ENCODE results near the gene CERS6. TPM values are rescaled to one million over a fixed set of nuclear protein-coding genes. Genes with fewer than 3 reads are reported as not detected.
"Not testable (repeated sequence)": the region's sequence is repeated elsewhere in the genome, so short reads cannot be mapped to it uniquely, and the experiment has no call there.

Gene CERS6
- total RNA-seq, 2 experiments from 2014 or later, result 7.4 to 8.4 TPM

GRCh38 chr2:168744844-168745243, 288.8 kb downstream of the CERS6 start:
- Mint-ChIP-seq H3K36me3 (ENCODE audit: low read depth) (no peaks in the 10 kb centered on the region), H3K9me3 (no peaks in the 10 kb centered on the region), H3K27me3 (no peaks in the 10 kb centered on the region), H3K4me3 (no peak overlapping the region), H3K27ac (no peak overlapping the region), H3K4me1 (peaks cover 2% of the 10 kb centered on the region)
- ChIA-PET CTCF (interaction anchor here (0.7 kb wide), 1 partner anchor 437 kb away, joined by 3 read pairs; no protein-coding TSS in a partner anchor), POLR2A (no interaction called here)
- no peak for DNase-seq

- CTCF ChIA-PET, result no interaction called here
- Mint-ChIP-seq H3K4me3 (no peak overlapping the region), H3K36me3 (ENCODE audit: low read depth) (no peaks in the 10 kb centered on the region), H3K27ac (no peak overlapping the region), H3K9me3 (no peaks in the 10 kb centered on the region), H3K4me1 (peaks cover 17% of the 10 kb centered on the region), H3K27me3 (no peaks in the 10 kb centered on the region)
- DNase-seq, result no peak
- POLR2A ChIA-PET, result interaction anchor here (1.5 kb wide), 1 partner anchor 9 kb away, joined by 3 read pairs; no protein-coding TSS in a partner anchor
These were observed 292.4 kb downstream of the CERS6 start for GRCh38 chr2:168748461-168748860.

GRCh38 chr2:168749297-168749696, 293.2 kb downstream of the CERS6 start:
- Mint-ChIP-seq H3K4me1 (peaks cover 17% of the 10 kb centered on the region), H3K4me3 (no peak overlapping the region), H3K9me3 (no peaks in the 10 kb centered on the region), H3K27me3 (no peaks in the 10 kb centered on the region), H3K27ac (no peak overlapping the region), H3K36me3 (ENCODE audit: low read depth) (no peaks in the 10 kb centered on the region)
- POLR2A ChIA-PET, result interaction anchor here (1.5 kb wide), 1 partner anchor 10 kb away, joined by 3 read pairs; no protein-coding TSS in a partner anchor
- CTCF ChIA-PET, result no interaction called here
- DNase-seq, result no peak

GRCh38 chr2:168751104-168751740, 295.1 kb downstream of the CERS6 start:
- no peaks in the 10 kb centered on the region for H3K27me3 Mint-ChIP-seq
- peaks cover 17% of the 10 kb centered on the region for H3K4me1 Mint-ChIP-seq
- peak overlapping the region; percentile 57 for H3K27ac Mint-ChIP-seq
- ChIA-PET POLR2A (interaction anchor here (1.0 kb wide), 1 partner anchor 33 kb away, joined by 5 read pairs; no protein-coding TSS in a partner anchor), CTCF (interaction anchor here (2.2 kb wide), 1 partner anchor 404 kb away, joined by 6 read pairs; no protein-coding TSS in a partner anchor)
- DNase-seq, result peak; percentile 43
- H3K9me3 Mint-ChIP-seq, result no peaks in the 10 kb centered on the region
- H3K36me3 Mint-ChIP-seq (ENCODE audit: low read depth), result no peaks in the 10 kb centered on the region
- no peak overlapping the region for H3K4me3 Mint-ChIP-seq

- H3K36me3 Mint-ChIP-seq (ENCODE audit: low read depth), result no peaks in the 10 kb centered on the region
- no peak overlapping the region for H3K27ac Mint-ChIP-seq
- ChIA-PET POLR2A (no interaction called here), CTCF (interaction anchor here (2.2 kb wide), 1 partner anchor 405 kb away, joined by 6 read pairs; no protein-coding TSS in a partner anchor)
- H3K9me3 Mint-ChIP-seq, result no peaks in the 10 kb centered on the region
- H3K27me3 Mint-ChIP-seq, result no peaks in the 10 kb centered on the region
- no peak for DNase-seq
- peaks cover 27% of the 10 kb centered on the region for H3K4me1 Mint-ChIP-seq
- H3K4me3 Mint-ChIP-seq, result no peak overlapping the region
These were observed 296.3 kb downstream of the CERS6 start for GRCh38 chr2:168752361-168752760.

GRCh38 chr2:168753765-168754329, 297.8 kb downstream of the CERS6 start:
- POLR2A ChIA-PET, result no interaction called here
- Mint-ChIP-seq H3K27ac (no peak overlapping the region), H3K27me3 (no peaks in the 10 kb centered on the region), H3K36me3 (ENCODE audit: low read depth) (no peaks in the 10 kb centered on the region), H3K4me1 (peaks cover 35% of the 10 kb centered on the region), H3K4me3 (no peak overlapping the region), H3K9me3 (no peaks in the 10 kb centered on the region)
- no peak for DNase-seq
- CTCF ChIA-PET, result interaction anchor here (0.8 kb wide), 1 partner anchor 407 kb away, joined by 4 read pairs; no protein-coding TSS in a partner anchor

- Mint-ChIP-seq H3K27ac (no peak overlapping the region), H3K4me3 (no peak overlapping the region), H3K36me3 (ENCODE audit: low read depth) (no peaks in the 10 kb centered on the region), H3K9me3 (no peaks in the 10 kb centered on the region), H3K4me1 (peaks cover 17% of the 10 kb centered on the region), H3K27me3 (no peaks in the 10 kb centered on the region)
- no peak for DNase-seq
- ChIA-PET CTCF (interaction anchor here (3.2 kb wide), 1 partner anchor 410 kb away, joined by 31 read pairs; no protein-coding TSS in a partner anchor), POLR2A (no interaction called here)
These were observed 301.2 kb downstream of the CERS6 start for GRCh38 chr2:168757223-168757622.

- H3K36me3 Mint-ChIP-seq (ENCODE audit: low read depth), result no peaks in the 10 kb centered on the region
- H3K4me1 Mint-ChIP-seq, result peaks cover 17% of the 10 kb centered on the region
- DNase-seq, result peak; percentile 20
- no peak overlapping the region for H3K4me3 Mint-ChIP-seq
- no peaks in the 10 kb centered on the region for H3K9me3 Mint-ChIP-seq
- no peak overlapping the region for H3K27ac Mint-ChIP-seq
- POLR2A ChIA-PET, result no interaction called here
- CTCF ChIA-PET, result interaction anchor here (0.6 to 3.2 kb wide), 4 partner anchors 27 to 412 kb away, joined by 3 to 31 read pairs (median 3); no protein-coding TSS in a partner anchor
- H3K27me3 Mint-ChIP-seq, result no peaks in the 10 kb centered on the region
These were observed 303.1 kb downstream of the CERS6 start for GRCh38 chr2:168758970-168759820.

- no peak for DNase-seq
- ChIA-PET POLR2A (no interaction called here), CTCF (no interaction called here)
- Mint-ChIP-seq H3K4me3 (no peak overlapping the region), H3K27ac (no peak overlapping the region), H3K4me1 (no peaks in the 10 kb centered on the region), H3K36me3 (ENCODE audit: low read depth) (peaks cover 7% of the 10 kb centered on the region), H3K27me3 (no peaks in the 10 kb centered on the region), H3K9me3 (no peaks in the 10 kb centered on the region)
These were observed 309.3 kb downstream of the CERS6 start for GRCh38 chr2:168765401-168765800.

GRCh38 chr2:168766600-168766999, 310.5 kb downstream of the CERS6 start:
- CTCF ChIA-PET, result interaction anchor here (0.8 kb wide), 1 partner anchor 30 kb away, joined by 4 read pairs; no protein-coding TSS in a partner anchor
- Mint-ChIP-seq H3K36me3 (ENCODE audit: low read depth) (peaks cover 7% of the 10 kb centered on the region), H3K4me1 (no peaks in the 10 kb centered on the region), H3K9me3 (no peaks in the 10 kb centered on the region), H3K27ac (no peak overlapping the region), H3K4me3 (no peak overlapping the region), H3K27me3 (no peaks in the 10 kb centered on the region)
- POLR2A ChIA-PET, result no interaction called here
- no peak for DNase-seq

- Mint-ChIP-seq H3K9me3 (no peaks in the 10 kb centered on the region), H3K27me3 (no peaks in the 10 kb centered on the region), H3K4me3 (no peak overlapping the region), H3K27ac (no peak overlapping the region), H3K36me3 (ENCODE audit: low read depth) (peaks cover 7% of the 10 kb centered on the region), H3K4me1 (no peaks in the 10 kb centered on the region)
- DNase-seq, result no peak
- ChIA-PET CTCF (interaction anchor here (0.8 kb wide), 1 partner anchor 30 kb away, joined by 4 read pairs; no protein-coding TSS in a partner anchor), POLR2A (no interaction called here)
These were observed 311.2 kb downstream of the CERS6 start for GRCh38 chr2:168767258-168767657.

- H3K27me3 Mint-ChIP-seq; H3K4me3 Mint-ChIP-seq; H3K36me3 Mint-ChIP-seq (ENCODE audit: low read depth); DNase-seq; POLR2A ChIA-PET; H3K4me1 Mint-ChIP-seq; H3K9me3 Mint-ChIP-seq; H3K27ac Mint-ChIP-seq; CTCF ChIA-PET: not testable (repeated sequence)
These were observed 312.3 kb downstream of the CERS6 start for GRCh38 chr2:168768357-168768756.

- H3K4me1 Mint-ChIP-seq, result no peaks in the 10 kb centered on the region
These were observed 314.7 kb downstream of the CERS6 start for GRCh38 chr2:168770796-168771195.

More at GRCh38 chr2:168770796-168771195, 314.7 kb downstream of the CERS6 start:
- CTCF ChIA-PET, result no interaction called here
- DNase-seq, result no peak
- Mint-ChIP-seq H3K27me3 (no peaks in the 10 kb centered on the region), H3K4me3 (no peak overlapping the region), H3K9me3 (no peaks in the 10 kb centered on the region), H3K27ac (no peak overlapping the region), H3K36me3 (ENCODE audit: low read depth) (peaks cover 7% of the 10 kb centered on the region)
- POLR2A ChIA-PET, result no interaction called here
